Upper lobe of left lung (tissue), 6 donors: Measurements from ENCODE around the gene DPH2. TPM values are rescaled to one million over a fixed set of nuclear protein-coding genes. Genes with fewer than 3 reads are reported as not detected.

ENCODE experiments used
- ATAC-seq, 2 donors: fragments of 200-7000 bp; cut with Tn5 transposase; one replicate each; pipeline ENCODE4 v1.9.1; 2022; ENCODE audit warnings: mild to moderate bottlenecking in 2 of 2, moderate library complexity in 2 of 2; ENCODE audit not compliant: low FRiP score in 2 of 2
- DNase-seq, 2 donors: peaks; one replicate each; pipeline ENCODE4 v3.0.0-alpha.2; 2019 to 2020
- H3K27ac ChIP-seq, 4 donors: fragments of 200-600 bp; sonication (generic); one replicate each; pipeline ENCODE4 v1.5.1; 2016 to 2019
- H3K27me3 ChIP-seq, 4 donors: fragments of 200-600 bp; sonication (generic); one replicate each; pipeline ENCODE4 v1.5.1; 2017 to 2019
- H3K36me3 ChIP-seq, 4 donors: fragments of 200-600 bp; sonication (generic); one replicate each; pipeline ENCODE4 v1.5.1; 2016 to 2019
- H3K4me1 ChIP-seq, 4 donors: fragments of 200-600 bp; sonication (generic); one replicate each; pipeline ENCODE4 v1.5.1; 2018 to 2019
- H3K4me3 ChIP-seq, 4 donors: fragments of 200-600 bp; sonication (generic); one replicate each; pipeline ENCODE4 v1.5.1; 2017 to 2019; ENCODE audit warnings: mild to moderate bottlenecking in 2 of 4, moderate library complexity in 1 of 4
- H3K9me3 ChIP-seq, 4 donors: fragments of 200-600 bp; sonication (generic); one replicate each; pipeline ENCODE4 v1.5.1; 2018 to 2019
- CTCF ChIP-seq, 6 experiments: fragments of 450-650 bp in 4 of 6; fragments of 200-600 bp in 2 of 6; sonication (generic) in 2 of 6; IDR thresholded peaks; one replicate each; pipeline ENCODE4 v1.5.1; 2016 to 2019; ENCODE audit warnings: antibody characterized with exemption in 6 of 6
- EP300 ChIP-seq, 4 donors: sonication (generic); formaldehyde crosslinking; IDR thresholded peaks; one replicate each; pipeline ENCODE4 v1.5.1; 2017; ENCODE audit warnings: antibody characterized with exemption in 4 of 4, control low read depth in 2 of 4
- POLR2A ChIP-seq, 4 donors: fragments of 450-650 bp; IDR thresholded peaks; one replicate each; pipeline ENCODE4 v1.5.1; 2016 to 2017; ENCODE audit warnings: antibody characterized with exemption in 4 of 4, mild to moderate bottlenecking in 2 of 4
- POLR2AphosphoS5 ChIP-seq, 2 donors: sonication (generic); formaldehyde crosslinking; IDR thresholded peaks; one replicate each; pipeline ENCODE4 v1.5.1; 2017; ENCODE audit warnings: antibody characterized with exemption in 2 of 2
- WGBS, 2 donors: methylation state at CpG; one replicate each; pipeline ENCODE4 v1.1.5; 2017 to 2018; 5-methylcytosine and 5-hydroxymethylcytosine counted together
- total RNA-seq, 6 donors: library from RNA; depleted of rRNA in 4 of 6; stranded (reverse); fragments of >200 nt in 4 of 6; gene quantifications; one replicate each; pipeline versions ENCODE4 v1.1.0 to v1.2.1, GENCODE V29; 2016 to 2021
- donor health status: DM: no; HTN: no; CAD: no; lungs with moderate emphysema.
- donor health status: DM: no; HTN: yes; CAD: no; lungs with severe emphysema.

DPH2 gene
- total RNA-seq, 6 donors from 2014 or later, result 12.9 to 30.4 (median 16.6) TPM

- peaks cover 0 to 15% (median 3%) of the 10 kb centered on the region in 4 donors for H3K36me3 ChIP-seq
- H3K27ac ChIP-seq, result no peak overlapping the region
- WGBS, 2 donors, result 77% methylated on average over 6 of the region's 6 CpGs
- no peaks in the 10 kb centered on the region for H3K9me3 ChIP-seq
- no peaks in the 10 kb centered on the region for H3K27me3 ChIP-seq
- DNase-seq, result no peak
- H3K4me3 ChIP-seq, result no peak overlapping the region
- H3K4me1 ChIP-seq, result peaks cover 6 to 10% (median 8%) of the 10 kb centered on the region in 4 donors
- no peak for ATAC-seq
- TF ChIP-seq POLR2AphosphoS5 (IDR thresholded peaks at IDR 0.05), result no peak
- no peak for TF ChIP-seq CTCF (IDR thresholded peaks at IDR 0.05)
- TF ChIP-seq POLR2A (IDR thresholded peaks at IDR 0.05), result no peak
- no peak for TF ChIP-seq EP300 (IDR thresholded peaks at IDR 0.05)
Measured at GRCh38 chr1:43986712-43987111, 16.9 kb downstream of the DPH2 start.

- Histone ChIP-seq H3K27ac (no peak overlapping the region), H3K27me3 (no peaks in the 10 kb centered on the region), H3K4me1 (peaks cover 11 to 16% (median 13%) of the 10 kb centered on the region in 4 donors), H3K36me3 (peaks cover 0 to 15% (median 3%) of the 10 kb centered on the region in 4 donors), H3K9me3 (no peaks in the 10 kb centered on the region), H3K4me3 (no peak overlapping the region)
- WGBS, 2 donors, result 81% methylated on average over 6 of the region's 6 CpGs
- TF ChIP-seq POLR2A (IDR thresholded peaks at IDR 0.05) (no peak), CTCF (IDR thresholded peaks at IDR 0.05) (no peak), EP300 (IDR thresholded peaks at IDR 0.05) (no peak), POLR2AphosphoS5 (IDR thresholded peaks at IDR 0.05) (no peak)
- ATAC-seq, result no peak
- DNase-seq, result no peak
Measured at GRCh38 chr1:43987159-43987902, 17.5 kb downstream of the DPH2 start.

- Histone ChIP-seq H3K9me3 (no peaks in the 10 kb centered on the region), H3K27ac (peak overlapping the region; percentile 74 to 85 (median 80)), H3K27me3 (no peaks in the 10 kb centered on the region), H3K4me3 (peak overlapping the region in 3 of 4 donors; percentile 66 to 82 (median 75)), H3K4me1 (peaks cover 14 to 20% (median 15%) of the 10 kb centered on the region in 4 donors), H3K36me3 (peaks cover 0 to 5% (median 2%) of the 10 kb centered on the region in 4 donors)
- TF ChIP-seq CTCF (IDR thresholded peaks at IDR 0.05) (no peak), EP300 (IDR thresholded peaks at IDR 0.05) (no peak)
- ATAC-seq (no peak), DNase-seq (peak in 1 of 2 donors; percentile 61)
- 73 to 81% methylated on average over 6 to 17 of the region's 19 CpGs for WGBS, 2 donors
Measured at GRCh38 chr1:43990271-43991199, 20.7 kb downstream of the DPH2 start.

GRCh38 chr1:43991200-43991475 lies 21.3 kb downstream of the DPH2 start:
- peak overlapping the region; percentile 66 to 82 (median 78) for H3K4me3 ChIP-seq
- H3K36me3 ChIP-seq, result no peaks in the 10 kb centered on the region
- H3K27ac ChIP-seq, result peak overlapping the region; percentile 74 to 85 (median 80)
- H3K9me3 ChIP-seq, result no peaks in the 10 kb centered on the region
- no peaks in the 10 kb centered on the region for H3K27me3 ChIP-seq
- TF ChIP-seq POLR2AphosphoS5 (IDR thresholded peaks at IDR 0.05), result no peak
- no peak for TF ChIP-seq POLR2A (IDR thresholded peaks at IDR 0.05)
- no peak for TF ChIP-seq EP300 (IDR thresholded peaks at IDR 0.05)
- no peak for TF ChIP-seq CTCF (IDR thresholded peaks at IDR 0.05)
- DNase-seq, result no peak
- peak; percentile 20 to 56 for ATAC-seq
- 0 to 4% methylated on average over 5 to 10 of the region's 10 CpGs for WGBS, 2 donors
- H3K4me1 ChIP-seq, result peaks cover 14 to 20% (median 15%) of the 10 kb centered on the region in 4 donors
